Neuronal stem cell (in vitro differentiated cells): ENCODE measurements around the gene CRYBG2.

ENCODE experiments used
- DNase-seq: peaks from one replicate; pipeline ENCODE4 v3.0.0-alpha.2; 2013; ENCODE audit warnings: low spot score
- H2AFZ ChIP-seq: one replicate; pipeline ENCODE4 v1.6.1; 2013; ENCODE audit warnings: mild to moderate bottlenecking, low read length, inconsistent platforms
- H2AK5ac ChIP-seq: 2 replicates; pipeline ENCODE4 v1.6.1; 2013; ENCODE audit warnings: low read depth, mild to moderate bottlenecking, inconsistent platforms, low read length, moderate library complexity, mixed read lengths
- H2BK120ac ChIP-seq: 2 replicates; pipeline ENCODE4 v1.6.1; 2013; ENCODE audit warnings: low read depth, mild to moderate bottlenecking, inconsistent platforms, low read length, moderate library complexity, mixed read lengths
- H2BK12ac ChIP-seq: one replicate; pipeline ENCODE4 v1.6.1; 2013; ENCODE audit warnings: low read length, inconsistent platforms
- H2BK15ac ChIP-seq: 2 replicates; pipeline ENCODE4 v1.6.1; 2013; ENCODE audit warnings: mild to moderate bottlenecking, low read length, inconsistent platforms, mixed read lengths
- H2BK5ac ChIP-seq: one replicate; pipeline ENCODE4 v1.6.1; 2013; ENCODE audit warnings: inconsistent platforms, mild to moderate bottlenecking, low read length, moderate library complexity
- H3K14ac ChIP-seq: one replicate; pipeline ENCODE4 v1.6.1; 2013; ENCODE audit warnings: low read length, inconsistent platforms
- H3K18ac ChIP-seq: 2 replicates; pipeline ENCODE4 v1.6.1; 2013; ENCODE audit warnings: low read length, inconsistent platforms
- H3K23ac ChIP-seq: 2 replicates; pipeline ENCODE4 v1.6.1; 2013; ENCODE audit warnings: low read depth, mild to moderate bottlenecking, mixed read lengths, low read length, inconsistent platforms; ENCODE audit not compliant: poor library complexity
- H3K27ac ChIP-seq: replicated peaks from 3 replicates; pipeline ENCODE4 v1.5.1; 2013; ENCODE audit warnings: low read length, inconsistent platforms
- H3K27me3 ChIP-seq, 3 experiments: 2 replicates each; pipeline ENCODE4 v1.6.1; 2013; ENCODE audit warnings: low read length in 3 of 3, mild to moderate bottlenecking in 2 of 3, inconsistent platforms in 1 of 3, low read depth in 1 of 3, mixed read lengths in 1 of 3, moderate library complexity in 1 of 3; ENCODE audit not compliant: control insufficient read depth in 3 of 3, insufficient read depth in 3 of 3
- H3K36me3 ChIP-seq, 2 donors: replicated peaks in 1 of 2; 2 replicates each; pipeline ENCODE4 v1.6.1; 2013; ENCODE audit warnings: low read length in 2 of 2; ENCODE audit not compliant: control insufficient read depth in 2 of 2, insufficient read depth in 2 of 2
- H3K4ac ChIP-seq: 2 replicates; pipeline ENCODE4 v1.6.1; 2013; ENCODE audit warnings: inconsistent platforms, mild to moderate bottlenecking, low read length, moderate library complexity
- H3K4me1 ChIP-seq, 2 donors: 1 replicate in 1 of 2; 2 replicates in 1 of 2; pipeline ENCODE4 v1.6.1; 2013; ENCODE audit warnings: low read length in 2 of 2, low read depth in 1 of 2; ENCODE audit not compliant: control insufficient read depth in 2 of 2, insufficient read depth in 1 of 2
- H3K4me2 ChIP-seq: one replicate; pipeline ENCODE4 v1.6.1; 2013; ENCODE audit warnings: mild to moderate bottlenecking, low read length, inconsistent platforms; ENCODE audit not compliant: insufficient read depth, poor library complexity, severe bottlenecking
- H3K4me3 ChIP-seq, 2 donors: 2 replicates each; pipeline ENCODE4 v1.5.1; 2013; ENCODE audit warnings: low read length in 2 of 2, mild to moderate bottlenecking in 2 of 2, inconsistent platforms in 1 of 2, moderate library complexity in 1 of 2
- H3K79me1 ChIP-seq: one replicate; pipeline ENCODE4 v1.6.1; 2013; ENCODE audit warnings: low read depth, mild to moderate bottlenecking, inconsistent platforms, low read length, moderate library complexity
- H3K9ac ChIP-seq: one replicate; pipeline ENCODE4 v1.6.1; 2013; ENCODE audit warnings: mild to moderate bottlenecking, low read depth, low read length, inconsistent platforms; ENCODE audit not compliant: poor library complexity
- H3K9me3 ChIP-seq, 2 donors: replicated peaks in 1 of 2; 2 replicates each; pipeline versions ENCODE3 to v1.6.1; 2013; ENCODE audit warnings: low read length in 2 of 2, mild to moderate bottlenecking in 2 of 2, inconsistent platforms in 1 of 2, low read depth in 1 of 2, mixed read lengths in 1 of 2, moderate library complexity in 1 of 2; ENCODE audit not compliant: control insufficient read depth in 2 of 2, insufficient read depth in 1 of 2
- H4K8ac ChIP-seq: one replicate; pipeline ENCODE4 v1.6.1; 2013; ENCODE audit warnings: low read depth, mild to moderate bottlenecking, inconsistent platforms, low read length, moderate library complexity
- H4K91ac ChIP-seq: one replicate; pipeline ENCODE4 v1.6.1; 2013; ENCODE audit warnings: low read length, low read depth, mild to moderate bottlenecking, inconsistent platforms; ENCODE audit not compliant: poor library complexity
- WGBS, 2 donors: extraction: QIAGEN DNeasy Blood & Tissue Kit; methylation state at CpG; one replicate each; pipeline ENCODE4 v1.1.7; 2013; ENCODE audit warnings: missing lambda C conversion rate in 2 of 2, mixed read lengths in 1 of 2; ENCODE audit not compliant: insufficient read length in 2 of 2, insufficient replicate concordance in 1 of 2; ENCODE audit errors: extremely low coverage in 2 of 2; 5-methylcytosine and 5-hydroxymethylcytosine counted together

The CRYBG2 gene

DNA sequence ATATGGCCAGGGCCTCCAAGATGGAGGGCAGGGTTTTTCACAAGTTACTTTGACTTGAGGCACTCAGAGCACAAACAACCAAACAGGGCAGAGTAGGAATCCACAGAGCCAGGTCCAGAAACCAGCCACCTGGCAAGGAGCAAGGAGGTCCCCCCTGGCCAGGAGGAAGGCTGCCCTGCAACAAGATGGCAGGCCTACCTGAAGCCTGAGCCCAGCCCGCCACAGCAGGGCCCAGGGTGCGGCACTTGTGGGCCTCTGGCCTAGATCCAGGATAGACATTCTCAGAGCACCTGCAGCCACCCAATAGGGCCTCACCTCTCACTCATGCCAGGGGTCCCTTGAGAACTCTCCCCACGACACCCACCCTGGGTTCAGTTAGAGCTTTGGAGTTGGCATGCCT is 62.5 kb downstream of the CRYBG2 start:
- Histone ChIP-seq H4K91ac (no peak overlapping the region), H2AK5ac (peak overlapping the region; percentile 90), H3K27me3 (no peaks in the 10 kb centered on the region), H2BK15ac (peak overlapping the region; percentile 72), H3K18ac (peak overlapping the region; percentile 71), H3K36me3 (no peaks in the 10 kb centered on the region), H2BK120ac (no peak overlapping the region), H2BK12ac (peak overlapping the region; percentile 49), H3K4me2 (no peak overlapping the region), H3K14ac (no peak overlapping the region), H3K27ac (no peak overlapping the region), H2BK5ac (peak overlapping the region; percentile 93), H3K4me1 (peaks cover 28 to 43% of the 10 kb centered on the region in 2 donors), H3K23ac (no peak overlapping the region), H3K9ac (peak overlapping the region; percentile 55), H3K79me1 (no peaks in the 10 kb centered on the region), H3K4ac (no peak overlapping the region), H3K4me3 (no peak overlapping the region), H2AFZ (no peak overlapping the region), H4K8ac (no peak overlapping the region), H3K9me3 (no peaks in the 10 kb centered on the region)
- DNase-seq, result no peak
- WGBS, 2 donors, result no CpG with 5 or more reads among the region's 3 CpGs

DNA sequence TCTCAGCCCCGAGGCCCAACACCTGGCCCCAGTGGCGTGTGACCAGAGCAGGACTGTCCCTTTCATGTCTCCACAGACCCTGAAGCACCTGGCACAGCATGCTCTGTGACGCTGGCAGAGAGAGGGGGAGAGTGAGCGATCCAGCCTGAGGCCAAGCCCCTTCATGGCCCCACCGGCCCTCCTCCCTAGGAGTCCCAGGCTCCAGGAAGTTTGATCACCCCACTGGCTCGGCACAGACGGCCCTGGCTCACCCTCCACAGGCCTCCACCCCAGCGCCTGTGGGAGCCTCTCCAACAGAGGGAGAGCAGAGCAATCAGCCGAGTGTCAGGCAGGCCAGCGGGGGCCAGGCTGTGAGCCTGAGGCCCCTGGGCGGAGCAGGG is 63.1 kb downstream of the CRYBG2 start:
- WGBS, 2 donors, result no CpG with 5 or more reads among the region's 11 CpGs
- peak overlapping the region; percentile 76 for H3K14ac ChIP-seq
- no peak overlapping the region for H3K27ac ChIP-seq

GRCh38 chr1:26290122-26290881 is 63.6 kb downstream of the CRYBG2 start:
- no peak overlapping the region for H2AFZ ChIP-seq
- peak overlapping the region; percentile 93 for H2BK5ac ChIP-seq
- H3K18ac ChIP-seq, result peak overlapping the region; percentile 94
- H2BK120ac ChIP-seq, result peak overlapping the region; percentile 96
- H3K27ac ChIP-seq, result no peak overlapping the region
- no peak overlapping the region for H3K4me3 ChIP-seq
- H4K91ac ChIP-seq, result no peak overlapping the region
- H3K4me2 ChIP-seq, result no peak overlapping the region
- peak overlapping the region; percentile 47 for H3K23ac ChIP-seq
- H2BK15ac ChIP-seq, result peak overlapping the region; percentile 11
- peak overlapping the region; percentile 96 for H2AK5ac ChIP-seq
- H4K8ac ChIP-seq, result peak overlapping the region; percentile 30
- no peaks in the 10 kb centered on the region for H3K36me3 ChIP-seq
- H3K9ac ChIP-seq, result peak overlapping the region; percentile 67
- WGBS, 2 donors, result no CpG with 5 or more reads among the region's 11 CpGs
- H3K4ac ChIP-seq, result no peak overlapping the region
- H3K14ac ChIP-seq, result peak overlapping the region; percentile 76
- peak overlapping the region; percentile 93 for H2BK12ac ChIP-seq
- no peaks in the 10 kb centered on the region for H3K79me1 ChIP-seq
- no peak for DNase-seq
- H3K9me3 ChIP-seq, result no peaks in the 10 kb centered on the region
- H3K4me1 ChIP-seq, result peaks cover 30 to 44% of the 10 kb centered on the region in 2 donors
- no peaks in the 10 kb centered on the region for H3K27me3 ChIP-seq

More for the DNA sequence above, 63.1 kb downstream of the CRYBG2 start:
- H2BK15ac ChIP-seq, result peak overlapping the region; percentile 11
- no peak overlapping the region for H3K4me2 ChIP-seq
- H2BK120ac ChIP-seq, result peak overlapping the region; percentile 96
- peak overlapping the region; percentile 30 for H4K8ac ChIP-seq
- H3K4me3 ChIP-seq, result no peak overlapping the region
- H2BK12ac ChIP-seq, result peak overlapping the region; percentile 49
- no peak overlapping the region for H2AFZ ChIP-seq
- peak overlapping the region; percentile 94 for H3K18ac ChIP-seq
- peak overlapping the region; percentile 90 for H2AK5ac ChIP-seq
- no peak overlapping the region for H3K4ac ChIP-seq
- H3K27me3 ChIP-seq, result no peaks in the 10 kb centered on the region
- H3K4me1 ChIP-seq, result peaks cover 28 to 43% of the 10 kb centered on the region in 2 donors
- peak overlapping the region; percentile 67 for H3K9ac ChIP-seq
- no peak for DNase-seq
- H2BK5ac ChIP-seq, result peak overlapping the region; percentile 93
- no peak overlapping the region for H4K91ac ChIP-seq
- no peaks in the 10 kb centered on the region for H3K9me3 ChIP-seq
- no peaks in the 10 kb centered on the region for H3K79me1 ChIP-seq
- H3K36me3 ChIP-seq, result no peaks in the 10 kb centered on the region
- H3K23ac ChIP-seq, result peak overlapping the region; percentile 47

- no peak for DNase-seq
- peaks cover 32 to 50% of the 10 kb centered on the region in 2 donors for H3K4me1 ChIP-seq
- no peak overlapping the region for H2AFZ ChIP-seq
- H4K8ac ChIP-seq, result no peak overlapping the region
- H3K18ac ChIP-seq, result peak overlapping the region; percentile 74
- H2BK5ac ChIP-seq, result peak overlapping the region; percentile 93
- no peaks in the 10 kb centered on the region for H3K79me1 ChIP-seq
- H3K27ac ChIP-seq, result no peak overlapping the region
- peak overlapping the region; percentile 96 for H2AK5ac ChIP-seq
- no peaks in the 10 kb centered on the region for H3K9me3 ChIP-seq
- H4K91ac ChIP-seq, result no peak overlapping the region
- H3K36me3 ChIP-seq, result peaks cover 3 to 4% of the 10 kb centered on the region in 2 donors
- peak overlapping the region; percentile 11 for H2BK15ac ChIP-seq
- no peaks in the 10 kb centered on the region for H3K27me3 ChIP-seq
- no CpG with 5 or more reads among the region's 21 CpGs for WGBS, 2 donors
- no peak overlapping the region for H3K4me3 ChIP-seq
- peak overlapping the region; percentile 87 for H3K23ac ChIP-seq
- peak overlapping the region; percentile 96 for H2BK120ac ChIP-seq
- no peak overlapping the region for H3K4me2 ChIP-seq
- H2BK12ac ChIP-seq, result peak overlapping the region; percentile 93
- peak overlapping the region; percentile 94 for H3K14ac ChIP-seq
- peak overlapping the region; percentile 97 for H3K4ac ChIP-seq
- H3K9ac ChIP-seq, result peak overlapping the region; percentile 63
These were observed 64.5 kb downstream of the CRYBG2 start for GRCh38 chr1:26289158-26290059.
